Lower leg skin (tissue), 3 donors: Measurements from ENCODE around the gene SCG3.

Experiments used
- POLR2A ChIP-seq, 2 donors: fragments of 450-650 bp; IDR thresholded peaks; one replicate each; pipeline ENCODE4 v1.6.1; 2016 to 2017; ENCODE audit warnings: antibody characterized with exemption in 2 of 2, mild to moderate bottlenecking in 1 of 2, moderate library complexity in 1 of 2
- TF ChIP-seq, protein P1 (sequence below), 3 donors: fragments of 450-650 bp; IDR thresholded peaks; one replicate each; pipeline ENCODE4 v1.5.1; 2016; ENCODE audit warnings: antibody characterized with exemption in 3 of 3, mild to moderate bottlenecking in 3 of 3, moderate library complexity in 2 of 3

DNA sequence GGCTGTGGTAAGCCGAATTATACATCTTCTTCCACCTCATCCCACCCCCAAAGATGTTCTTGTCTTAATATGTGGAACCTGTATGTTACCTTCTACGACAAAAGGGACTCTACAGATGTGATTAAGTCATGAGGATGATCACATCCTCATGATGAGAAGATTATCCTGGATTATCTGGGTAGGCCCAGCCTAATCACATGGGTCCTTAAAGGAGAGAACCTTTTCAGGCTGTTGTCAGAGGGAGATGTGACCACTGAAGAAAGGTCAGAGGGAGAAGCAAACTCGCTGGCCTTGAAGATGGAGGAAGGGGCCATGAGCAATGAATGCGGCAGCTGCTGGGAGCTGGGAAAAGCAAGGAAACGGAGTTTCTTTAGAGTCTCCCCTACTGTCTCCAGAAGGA is 12.9 kb upstream of the SCG3 start:
- TF ChIP-seq, protein P1, sequence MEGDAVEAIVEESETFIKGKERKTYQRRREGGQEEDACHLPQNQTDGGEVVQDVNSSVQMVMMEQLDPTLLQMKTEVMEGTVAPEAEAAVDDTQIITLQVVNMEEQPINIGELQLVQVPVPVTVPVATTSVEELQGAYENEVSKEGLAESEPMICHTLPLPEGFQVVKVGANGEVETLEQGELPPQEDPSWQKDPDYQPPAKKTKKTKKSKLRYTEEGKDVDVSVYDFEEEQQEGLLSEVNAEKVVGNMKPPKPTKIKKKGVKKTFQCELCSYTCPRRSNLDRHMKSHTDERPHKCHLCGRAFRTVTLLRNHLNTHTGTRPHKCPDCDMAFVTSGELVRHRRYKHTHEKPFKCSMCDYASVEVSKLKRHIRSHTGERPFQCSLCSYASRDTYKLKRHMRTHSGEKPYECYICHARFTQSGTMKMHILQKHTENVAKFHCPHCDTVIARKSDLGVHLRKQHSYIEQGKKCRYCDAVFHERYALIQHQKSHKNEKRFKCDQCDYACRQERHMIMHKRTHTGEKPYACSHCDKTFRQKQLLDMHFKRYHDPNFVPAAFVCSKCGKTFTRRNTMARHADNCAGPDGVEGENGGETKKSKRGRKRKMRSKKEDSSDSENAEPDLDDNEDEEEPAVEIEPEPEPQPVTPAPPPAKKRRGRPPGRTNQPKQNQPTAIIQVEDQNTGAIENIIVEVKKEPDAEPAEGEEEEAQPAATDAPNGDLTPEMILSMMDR (IDR thresholded peaks at IDR 0.05) = no peak
- TF ChIP-seq POLR2A (IDR thresholded peaks at IDR 0.05) = no peak
